Endodermal cell (in vitro differentiated cells): Measurements from ENCODE around the gene SH2D3C. TPM values are rescaled to one million over a fixed set of nuclear protein-coding genes. Genes with fewer than 3 reads are reported as not detected.
A peak's percentile ranks its signal among the peaks of the same experiment; 100 is the strongest.

ENCODE experiments used
- DNase-seq: peaks from one replicate; pipeline ENCODE4 v3.0.0-alpha.2; 2017
- H3K27ac ChIP-seq: 2 replicates; pipeline ENCODE4 v1.5.1; 2013; ENCODE audit warnings: mild to moderate bottlenecking, low read depth, low read length, moderate library complexity
- H3K27me3 ChIP-seq: 2 replicates; pipeline ENCODE4 v1.6.1; 2013; ENCODE audit warnings: mild to moderate bottlenecking, low read length, moderate library complexity; ENCODE audit not compliant: insufficient read depth, control insufficient read depth, poor library complexity, severe bottlenecking
- H3K36me3 ChIP-seq: 2 replicates; pipeline ENCODE4 v1.7.0; 2013; ENCODE audit warnings: mild to moderate bottlenecking, low read length, moderate library complexity; ENCODE audit not compliant: control insufficient read depth, insufficient read depth
- H3K4me1 ChIP-seq: one replicate; pipeline ENCODE4 v1.7.0; 2013; ENCODE audit warnings: low read length; ENCODE audit not compliant: control insufficient read depth, insufficient read depth
- H3K4me3 ChIP-seq: 2 replicates; pipeline ENCODE4 v1.5.1; 2013; ENCODE audit warnings: mild to moderate bottlenecking, low read length, moderate library complexity
- H3K9ac ChIP-seq: 2 replicates; pipeline ENCODE4 v1.6.1; 2013; ENCODE audit warnings: mild to moderate bottlenecking, low read length, moderate library complexity; ENCODE audit not compliant: poor library complexity, severe bottlenecking; ENCODE audit errors: extremely low read depth
- H3K9me3 ChIP-seq: 2 replicates; pipeline ENCODE4 v1.6.1; 2013; ENCODE audit warnings: mild to moderate bottlenecking, low read length, moderate library complexity; ENCODE audit not compliant: control insufficient read depth
- H3K27ac Mint-ChIP-seq: 2 replicates; pipeline ENCODE4 v1.8.0; 2020; ENCODE audit warnings: mixed read lengths
- H3K27me3 Mint-ChIP-seq: 2 replicates; pipeline ENCODE4 v1.8.0; 2021; ENCODE audit warnings: mild to moderate bottlenecking, mixed read lengths; ENCODE audit not compliant: insufficient read depth
- H3K36me3 Mint-ChIP-seq: 2 replicates; pipeline ENCODE4 v1.8.0; 2020; ENCODE audit warnings: low read depth, mixed read lengths
- H3K4me1 Mint-ChIP-seq: 2 replicates; pipeline ENCODE4 v1.8.0; 2020; ENCODE audit warnings: mixed read lengths
- H3K4me3 Mint-ChIP-seq: 2 replicates; pipeline ENCODE4 v1.8.0; 2020; ENCODE audit warnings: mild to moderate bottlenecking, moderate library complexity, mixed read lengths
- H3K9me3 Mint-ChIP-seq: 2 replicates; pipeline ENCODE4 v1.8.0; 2020; ENCODE audit warnings: mild to moderate bottlenecking, mixed read lengths
- CTCF ChIP-seq: fragments of 200-600 bp; sonication (generic); conservative IDR thresholded peaks from 2 replicates; pipeline ENCODE4 v1.5.0; 2021; ENCODE audit warnings: antibody characterized with exemption, mild to moderate bottlenecking
- WGBS, 2 experiments: methylation state at CpG; one replicate each; pipeline versions ENCODE4 v1.1.5 to v1.1.7; 2013; ENCODE audit warnings: missing lambda C conversion rate in 2 of 2, mixed read lengths in 1 of 2; ENCODE audit not compliant: insufficient coverage in 1 of 2, insufficient read length in 1 of 2; 5-methylcytosine and 5-hydroxymethylcytosine counted together
- total RNA-seq, 2 donors: library from RNA; stranded (reverse); fragmentation: NEBNext Ultra II Directional in 1 of 2; extraction: Animal tissue kit (Norgen Biotek cat#: 25700) in 1 of 2; gene quantifications; 2 replicates in 1 of 2; 3 replicates in 1 of 2; pipeline ENCODE4 v1.2.1, GENCODE V29; 2021

SH2D3C gene
- total RNA-seq, 2 donors from 2014 or later, result 0.77 to 1.4 TPM

DNA sequence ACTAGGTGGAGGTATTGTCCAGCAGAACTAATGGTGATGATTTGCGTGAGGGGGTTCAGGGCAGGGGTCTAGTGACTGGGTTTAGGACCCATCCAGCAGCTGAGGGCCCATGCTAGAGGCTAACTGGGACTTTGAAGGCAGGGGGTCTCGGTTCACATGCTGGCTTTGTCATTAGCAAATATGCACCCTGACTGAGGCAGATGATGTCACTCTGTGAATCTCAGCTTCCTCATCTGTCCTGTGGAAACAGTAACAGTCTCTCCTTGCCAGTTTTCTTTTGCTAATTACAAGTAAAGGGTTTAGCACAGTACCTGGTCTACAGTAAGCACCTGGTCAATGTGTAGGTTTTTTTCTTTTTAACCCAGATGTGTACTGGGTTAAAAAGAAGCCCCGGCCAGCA is 5.2 kb downstream of the SH2D3C start:
- Mint-ChIP-seq H3K27ac (no peak overlapping the region), H3K9me3 (no peaks in the 10 kb centered on the region), H3K4me1 (peaks cover 8% of the 10 kb centered on the region), H3K36me3 (no peaks in the 10 kb centered on the region), H3K4me3 (no peak overlapping the region), H3K27me3 (peaks cover 8% of the 10 kb centered on the region)
- TF ChIP-seq CTCF, result no peak
- no peak overlapping the region for H3K9ac ChIP-seq
- H3K4me1 ChIP-seq, result peaks cover 3% of the 10 kb centered on the region
- DNase-seq, result no peak
- no peaks in the 10 kb centered on the region for H3K27me3 ChIP-seq
- H3K36me3 ChIP-seq, result no peaks in the 10 kb centered on the region
- H3K9me3 ChIP-seq, result no peaks in the 10 kb centered on the region
- H3K27ac ChIP-seq, result no peak overlapping the region
- WGBS, 2 experiments, result 87 to 88% methylated on average over 2 to 3 of the region's 3 CpGs
- H3K4me3 ChIP-seq, result no peak overlapping the region

DNA sequence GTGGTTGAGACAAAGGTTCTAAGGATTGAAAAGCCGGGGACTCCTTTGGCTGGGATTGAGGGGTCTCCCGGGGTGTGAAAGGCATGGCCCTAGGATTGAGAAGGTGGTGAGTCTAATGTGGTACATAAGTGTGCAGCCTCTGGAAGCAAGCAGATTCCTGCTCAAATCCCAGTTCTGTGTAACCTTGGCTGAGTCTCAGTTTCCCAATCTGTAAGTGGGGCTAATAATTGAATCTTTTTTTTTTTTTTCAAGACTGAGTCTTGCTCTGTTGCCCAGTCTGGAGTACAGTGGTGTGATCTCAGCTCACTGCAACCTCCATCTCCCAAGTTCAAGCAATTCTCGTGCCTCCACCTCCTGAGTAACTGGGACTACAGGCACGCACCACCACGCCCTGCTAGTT is 5.9 kb downstream of the SH2D3C start:
- 94 to 95% methylated on average over 4 to 5 of the region's 5 CpGs for WGBS, 2 experiments
- Mint-ChIP-seq H3K27ac (no peak overlapping the region), H3K4me3 (no peak overlapping the region), H3K27me3 (peaks cover 8% of the 10 kb centered on the region), H3K36me3 (no peaks in the 10 kb centered on the region), H3K4me1 (peaks cover 8% of the 10 kb centered on the region), H3K9me3 (no peaks in the 10 kb centered on the region)
- H3K9ac ChIP-seq, result no peak overlapping the region
- H3K4me1 ChIP-seq, result peaks cover 3% of the 10 kb centered on the region
- no peaks in the 10 kb centered on the region for H3K9me3 ChIP-seq
- DNase-seq, result no peak
- no peak for TF ChIP-seq CTCF
- no peak overlapping the region for H3K4me3 ChIP-seq
- no peaks in the 10 kb centered on the region for H3K36me3 ChIP-seq
- no peaks in the 10 kb centered on the region for H3K27me3 ChIP-seq
- no peak overlapping the region for H3K27ac ChIP-seq

DNA sequence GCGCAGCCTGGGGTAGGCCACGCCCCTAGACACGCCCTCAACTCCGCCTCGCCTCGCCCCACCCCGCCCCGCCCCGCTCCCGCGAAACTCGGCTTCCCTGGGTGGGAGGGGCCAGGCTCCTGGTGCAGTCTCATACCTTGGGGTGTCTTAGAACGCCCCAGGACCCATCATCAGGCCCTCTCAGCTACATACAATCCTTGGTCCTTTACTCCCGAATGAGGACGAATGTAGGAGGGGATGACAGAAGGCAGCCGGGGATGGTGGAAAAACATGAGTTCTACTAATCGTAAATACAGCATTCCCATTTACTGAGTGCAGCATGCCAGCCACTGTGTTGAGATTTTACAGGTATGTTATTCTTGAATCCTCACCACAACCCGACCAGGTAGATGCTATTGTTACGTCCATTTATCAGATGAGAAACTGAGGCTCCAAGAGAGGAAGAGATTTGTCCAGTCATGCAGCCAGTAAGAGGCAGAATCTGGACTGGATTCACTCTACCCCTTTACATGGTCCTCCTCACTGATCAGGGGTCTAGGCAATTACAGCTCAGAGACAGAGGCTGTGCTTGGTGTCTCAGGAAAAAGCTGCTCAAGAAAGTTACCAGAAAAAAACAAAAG is 6.8 kb downstream of the SH2D3C start:
- H3K9me3 ChIP-seq, result no peaks in the 10 kb centered on the region
- H3K4me3 ChIP-seq, result no peak overlapping the region
- DNase-seq, result no peak
- no peaks in the 10 kb centered on the region for H3K27me3 ChIP-seq
- no peaks in the 10 kb centered on the region for H3K36me3 ChIP-seq
- Mint-ChIP-seq H3K4me1 (peaks cover 8% of the 10 kb centered on the region), H3K4me3 (peak overlapping the region; percentile 60), H3K9me3 (no peaks in the 10 kb centered on the region), H3K27me3 (peaks cover 8% of the 10 kb centered on the region), H3K36me3 (no peaks in the 10 kb centered on the region), H3K27ac (no peak overlapping the region)
- H3K4me1 ChIP-seq, result peaks cover 3% of the 10 kb centered on the region
- TF ChIP-seq CTCF, result no peak
- 11 to 26% methylated on average over 6 to 19 of the region's 19 CpGs for WGBS, 2 experiments
- no peak overlapping the region for H3K9ac ChIP-seq
- H3K27ac ChIP-seq, result no peak overlapping the region
